Fibroblast of the aortic adventitia (primary cell): ENCODE measurements around the gene RNF168. TPM values are rescaled to one million over a fixed set of nuclear protein-coding genes. Genes with fewer than 3 reads are reported as not detected.
"Not testable (repeated sequence)": the region's sequence is repeated elsewhere in the genome, so short reads cannot be mapped to it uniquely, and the experiment has no call there.

Experiments used
- DNase-seq: peaks from one replicate; pipeline ENCODE4 v3.0.0-alpha.2; 2010; ENCODE audit warnings: low read depth
- H3K4me3 ChIP-seq: 2 replicates; pipeline ENCODE4 v1.5.1; 2011; ENCODE audit warnings: low read depth, mild to moderate bottlenecking, control low read depth, low read length, moderate library complexity
- total RNA-seq: library from RNA; depleted of rRNA; stranded (reverse); fragments of >200 nt; gene quantifications from 2 replicates; pipeline ENCODE4 v1.2.3, GENCODE V29; 2012; ENCODE audit warnings: low replicate concordance
- TF ChIP-seq, protein P1 (sequence below): IDR thresholded peaks from 2 replicates; pipeline ENCODE4 v1.5.1; 2011; ENCODE audit warnings: mild to moderate bottlenecking, low read length, control low read depth, inconsistent platforms; ENCODE audit not compliant: insufficient read depth

The RNF168 gene
- total RNA-seq, 1 donor = 32.4 TPM

DNA sequence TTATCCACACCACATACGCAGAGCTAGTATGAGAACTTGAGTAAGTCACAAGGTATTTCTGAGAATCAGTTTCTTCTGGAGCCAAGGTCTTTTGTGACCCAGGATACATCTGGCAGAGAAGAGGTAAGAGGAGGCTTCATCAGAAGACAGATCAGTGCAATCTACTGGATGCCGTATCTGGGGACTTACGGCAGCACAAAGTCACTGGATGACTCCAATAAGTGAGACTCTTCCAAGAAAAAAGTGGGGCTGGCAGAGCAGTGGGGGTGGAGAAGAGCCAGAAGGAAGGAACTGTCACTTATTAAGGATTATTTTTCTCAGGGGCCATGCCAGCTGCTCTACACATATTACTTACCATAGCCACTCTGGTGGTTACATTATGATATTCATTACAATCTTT is 39.8 kb downstream of the RNF168 start:
- H3K4me3 ChIP-seq = no peak overlapping the region
- no peak for DNase-seq
- TF ChIP-seq, protein P1, sequence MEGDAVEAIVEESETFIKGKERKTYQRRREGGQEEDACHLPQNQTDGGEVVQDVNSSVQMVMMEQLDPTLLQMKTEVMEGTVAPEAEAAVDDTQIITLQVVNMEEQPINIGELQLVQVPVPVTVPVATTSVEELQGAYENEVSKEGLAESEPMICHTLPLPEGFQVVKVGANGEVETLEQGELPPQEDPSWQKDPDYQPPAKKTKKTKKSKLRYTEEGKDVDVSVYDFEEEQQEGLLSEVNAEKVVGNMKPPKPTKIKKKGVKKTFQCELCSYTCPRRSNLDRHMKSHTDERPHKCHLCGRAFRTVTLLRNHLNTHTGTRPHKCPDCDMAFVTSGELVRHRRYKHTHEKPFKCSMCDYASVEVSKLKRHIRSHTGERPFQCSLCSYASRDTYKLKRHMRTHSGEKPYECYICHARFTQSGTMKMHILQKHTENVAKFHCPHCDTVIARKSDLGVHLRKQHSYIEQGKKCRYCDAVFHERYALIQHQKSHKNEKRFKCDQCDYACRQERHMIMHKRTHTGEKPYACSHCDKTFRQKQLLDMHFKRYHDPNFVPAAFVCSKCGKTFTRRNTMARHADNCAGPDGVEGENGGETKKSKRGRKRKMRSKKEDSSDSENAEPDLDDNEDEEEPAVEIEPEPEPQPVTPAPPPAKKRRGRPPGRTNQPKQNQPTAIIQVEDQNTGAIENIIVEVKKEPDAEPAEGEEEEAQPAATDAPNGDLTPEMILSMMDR = no peak

- H3K4me3 ChIP-seq = no peak overlapping the region
- DNase-seq = no peak
- TF ChIP-seq, protein P1 = no peak
These were observed 40.2 kb downstream of the RNF168 start for GRCh38 chr3:196463478-196463756.

- not testable (repeated sequence) for DNase-seq, H3K4me3 ChIP-seq
These were observed 40.7 kb downstream of the RNF168 start for GRCh38 chr3:196462680-196463477.

DNA sequence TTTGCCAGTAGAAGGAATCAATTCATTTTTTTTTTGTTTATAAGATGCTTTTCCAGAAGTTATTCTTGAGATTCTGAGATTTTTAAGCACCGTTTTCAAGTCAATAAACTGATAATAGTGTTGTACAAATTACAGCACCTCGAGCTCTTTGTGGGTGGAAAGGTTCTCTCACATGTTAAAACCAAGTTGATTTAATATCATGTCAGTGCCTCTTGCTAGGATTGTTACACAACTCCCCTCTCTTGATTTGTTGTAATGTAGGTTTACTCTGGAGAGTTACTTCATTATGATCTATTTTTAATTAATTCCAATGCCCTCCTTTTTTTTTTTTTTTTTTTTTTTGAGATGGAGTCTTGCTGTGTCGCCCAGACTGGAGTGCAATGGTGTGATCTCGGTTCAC is 45.5 kb downstream of the RNF168 start:
- H3K4me3 ChIP-seq = no peak overlapping the region
- DNase-seq = no peak
- TF ChIP-seq, protein P1 = no peak

- not testable (repeated sequence) for H3K4me3 ChIP-seq, DNase-seq
These were observed 46.1 kb downstream of the RNF168 start for GRCh38 chr3:196457470-196457869.

GRCh38 chr3:196454935-196455334 is 48.6 kb downstream of the RNF168 start:
- peak; percentile 51 for DNase-seq
- TF ChIP-seq, protein P1 = no peak
- H3K4me3 ChIP-seq = no peak overlapping the region

- H3K4me3 ChIP-seq, DNase-seq: not testable (repeated sequence)
These were observed 58.2 kb downstream of the RNF168 start for GRCh38 chr3:196445391-196445790.

DNA sequence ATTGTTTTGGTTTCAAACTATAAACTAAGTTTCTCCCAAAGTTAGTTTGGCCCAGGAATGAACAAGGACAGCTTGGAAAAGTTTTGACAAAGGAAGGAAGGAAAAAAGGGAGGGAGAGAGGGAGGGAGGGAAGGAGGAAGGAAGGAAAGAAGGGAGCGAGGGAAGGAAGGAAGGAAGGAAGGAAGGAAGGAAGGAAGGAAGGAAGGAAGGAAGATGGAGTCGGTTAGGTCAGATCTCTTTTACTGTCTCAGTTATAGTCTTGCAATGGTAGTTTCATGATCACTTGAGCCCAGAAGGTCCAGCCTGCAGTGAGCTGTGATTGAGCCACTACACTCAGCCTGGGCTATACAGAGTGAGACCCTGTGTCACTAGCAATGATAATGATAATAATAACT is 59.1 kb downstream of the RNF168 start:
- TF ChIP-seq, protein P1 = no peak
- no peak overlapping the region for H3K4me3 ChIP-seq
- no peak for DNase-seq
